Fibroblast of the aortic adventitia (primary cell): ENCODE results near the gene GLUL. TPM values are rescaled to one million over a fixed set of nuclear protein-coding genes. Genes with fewer than 3 reads are reported as not detected.

ENCODE experiments used
- DNase-seq: peaks from one replicate; pipeline ENCODE4 v3.0.0-alpha.2; 2010; ENCODE audit warnings: low read depth
- H3K4me3 ChIP-seq: 2 replicates; pipeline ENCODE4 v1.5.1; 2011; ENCODE audit warnings: low read depth, mild to moderate bottlenecking, control low read depth, low read length, moderate library complexity
- total RNA-seq: library from RNA; depleted of rRNA; stranded (reverse); fragments of >200 nt; gene quantifications from 2 replicates; pipeline ENCODE4 v1.2.3, GENCODE V29; 2012; ENCODE audit warnings: low replicate concordance
- TF ChIP-seq, protein P1 (sequence below): IDR thresholded peaks from 2 replicates; pipeline ENCODE4 v1.5.1; 2011; ENCODE audit warnings: mild to moderate bottlenecking, low read length, control low read depth, inconsistent platforms; ENCODE audit not compliant: insufficient read depth

Gene GLUL
- total RNA-seq, 1 donor: 136 TPM

DNA sequence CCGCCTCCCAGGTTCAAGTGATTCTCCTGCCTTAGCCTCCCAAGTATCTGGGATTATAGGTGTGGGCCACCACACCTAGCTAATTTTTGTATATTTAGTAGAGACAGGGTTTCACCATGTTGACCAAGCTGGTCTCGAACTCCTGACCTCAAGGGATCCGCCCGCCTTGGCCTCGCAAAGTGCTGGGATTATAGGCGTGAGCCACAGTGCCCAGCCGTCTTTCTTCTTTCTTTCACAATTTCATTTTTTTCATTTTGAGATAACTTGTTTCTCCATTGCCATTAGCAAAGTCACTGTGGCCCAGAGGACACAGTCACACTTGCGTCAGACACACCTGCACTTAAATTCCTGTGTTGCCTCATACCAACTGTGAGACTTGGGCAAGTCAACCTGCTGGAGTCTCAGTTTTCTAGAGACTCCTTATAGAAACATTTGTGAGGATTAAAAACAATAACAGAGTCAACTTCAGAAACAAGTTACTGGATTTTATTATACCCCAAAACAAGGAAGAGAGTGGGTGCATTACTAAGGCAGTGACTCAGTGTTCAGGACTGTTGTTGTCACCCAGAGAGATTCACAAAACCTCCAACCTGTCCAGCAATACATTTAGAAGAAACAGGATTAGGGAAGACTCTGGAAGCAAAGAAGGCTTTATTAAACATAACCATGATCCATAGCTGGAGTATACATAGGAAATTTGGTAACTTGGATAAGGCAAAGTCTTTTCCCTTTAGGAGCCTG, 6.2 kb upstream of the GLUL start:
- H3K4me3 ChIP-seq: no peak overlapping the region
- TF ChIP-seq, protein P1, sequence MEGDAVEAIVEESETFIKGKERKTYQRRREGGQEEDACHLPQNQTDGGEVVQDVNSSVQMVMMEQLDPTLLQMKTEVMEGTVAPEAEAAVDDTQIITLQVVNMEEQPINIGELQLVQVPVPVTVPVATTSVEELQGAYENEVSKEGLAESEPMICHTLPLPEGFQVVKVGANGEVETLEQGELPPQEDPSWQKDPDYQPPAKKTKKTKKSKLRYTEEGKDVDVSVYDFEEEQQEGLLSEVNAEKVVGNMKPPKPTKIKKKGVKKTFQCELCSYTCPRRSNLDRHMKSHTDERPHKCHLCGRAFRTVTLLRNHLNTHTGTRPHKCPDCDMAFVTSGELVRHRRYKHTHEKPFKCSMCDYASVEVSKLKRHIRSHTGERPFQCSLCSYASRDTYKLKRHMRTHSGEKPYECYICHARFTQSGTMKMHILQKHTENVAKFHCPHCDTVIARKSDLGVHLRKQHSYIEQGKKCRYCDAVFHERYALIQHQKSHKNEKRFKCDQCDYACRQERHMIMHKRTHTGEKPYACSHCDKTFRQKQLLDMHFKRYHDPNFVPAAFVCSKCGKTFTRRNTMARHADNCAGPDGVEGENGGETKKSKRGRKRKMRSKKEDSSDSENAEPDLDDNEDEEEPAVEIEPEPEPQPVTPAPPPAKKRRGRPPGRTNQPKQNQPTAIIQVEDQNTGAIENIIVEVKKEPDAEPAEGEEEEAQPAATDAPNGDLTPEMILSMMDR: no peak
- peak; percentile 4 for DNase-seq

- no peak overlapping the region for H3K4me3 ChIP-seq
- no peak for DNase-seq
- TF ChIP-seq, protein P1: no peak
Observed at GRCh38 chr1:182395906-182396305, 4.3 kb upstream of the GLUL start.

DNA sequence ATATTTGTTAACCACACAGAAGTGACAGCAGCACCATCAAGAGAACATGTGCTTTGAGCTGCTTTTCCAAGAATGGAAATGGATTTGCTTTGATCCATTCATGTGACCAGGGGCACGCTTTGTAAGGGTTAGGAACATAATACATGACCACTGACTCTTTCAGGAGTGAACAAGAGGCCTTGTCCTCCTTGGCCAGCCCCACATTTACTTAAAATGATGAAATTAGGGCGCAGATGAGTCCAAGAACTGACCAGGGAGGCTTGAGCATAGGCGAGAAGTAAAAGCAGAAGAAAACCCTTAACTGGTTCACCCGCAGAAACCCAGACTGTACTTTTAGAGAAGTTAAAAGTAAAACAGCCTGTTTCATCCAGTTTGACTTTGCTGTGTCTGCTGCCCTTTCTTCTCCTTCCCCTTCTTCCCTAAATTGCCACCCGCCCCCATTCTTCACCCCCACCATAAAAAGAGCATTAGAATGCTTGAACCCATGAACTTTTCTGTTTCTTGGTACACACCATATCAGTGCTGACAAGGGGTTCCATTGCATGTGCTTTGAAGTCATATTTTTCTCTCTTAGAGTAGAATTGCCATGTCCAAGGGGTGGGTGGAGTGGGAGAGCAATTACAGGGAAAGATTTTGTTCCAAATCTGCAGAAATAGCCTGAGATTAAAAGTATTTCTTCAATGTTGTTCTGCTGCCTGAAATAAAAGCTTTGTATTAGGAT, 2.6 kb upstream of the GLUL start:
- DNase-seq: no peak
- no peak overlapping the region for H3K4me3 ChIP-seq
- TF ChIP-seq, protein P1: no peak

DNA sequence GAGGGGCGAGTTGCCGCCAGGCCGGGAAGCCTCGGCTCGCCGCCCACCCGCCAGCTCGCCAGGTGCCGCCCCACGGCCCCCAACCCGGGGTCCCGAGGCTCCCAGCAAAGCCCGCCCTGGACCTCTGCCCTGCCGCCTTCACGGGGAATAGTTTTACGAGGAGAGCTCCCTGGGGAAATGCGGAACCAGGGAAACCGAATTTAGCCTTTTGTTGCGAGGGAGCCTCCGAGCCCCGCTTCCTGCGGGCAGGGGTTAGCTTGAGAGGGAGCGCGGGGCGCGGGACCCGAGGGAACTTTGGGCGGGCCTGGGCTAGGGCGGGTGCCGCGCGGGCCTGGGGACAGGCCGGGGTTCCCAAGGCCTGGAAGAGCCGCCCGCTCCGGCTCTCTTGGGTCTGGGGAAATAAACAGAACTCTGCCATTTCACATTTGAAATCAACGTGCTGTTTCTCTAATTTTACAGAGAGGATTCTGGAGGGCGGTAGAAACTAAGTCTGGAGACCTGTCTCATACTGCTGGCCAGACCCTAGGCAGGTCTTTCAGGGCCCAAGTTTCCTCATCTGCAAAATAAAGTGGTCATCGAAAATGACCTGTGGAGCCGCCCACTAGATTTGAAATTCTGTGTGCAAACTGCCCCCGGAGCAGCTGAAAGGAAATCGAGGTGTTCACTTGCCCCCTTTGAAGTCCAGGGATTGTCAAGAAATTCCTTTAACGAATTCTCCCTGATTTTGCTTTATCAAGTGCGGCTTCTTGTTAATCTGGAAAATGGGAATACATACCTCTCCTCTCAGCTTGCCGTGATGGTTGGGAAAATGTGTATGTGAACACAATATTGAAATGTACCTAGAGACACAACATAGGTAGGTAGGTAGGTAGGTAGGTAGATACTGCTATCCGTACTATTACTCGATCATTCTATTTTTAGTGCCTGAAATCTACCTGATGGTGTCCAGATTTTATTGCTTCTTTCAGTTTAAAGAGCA, 749 bp upstream of the GLUL start:
- peak overlapping the region; percentile 86 for H3K4me3 ChIP-seq
- peak; percentile 48 for DNase-seq
- TF ChIP-seq, protein P1: no peak

DNA sequence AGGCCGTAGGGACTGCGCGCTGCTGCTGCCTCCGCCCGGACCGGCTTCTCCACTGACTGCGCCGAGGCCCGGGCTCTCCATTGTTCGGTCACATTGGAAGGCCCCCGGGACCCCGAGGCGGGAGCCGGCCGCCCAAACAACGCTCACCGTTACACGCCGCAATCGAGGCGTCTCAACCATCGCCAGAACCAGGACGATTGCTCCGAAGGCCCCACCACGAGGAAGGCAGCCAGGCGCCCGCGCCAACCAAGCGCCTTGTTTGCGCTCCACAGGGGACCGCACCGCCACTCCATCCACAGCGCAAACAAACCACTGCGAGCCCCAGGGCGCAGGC, 595 bp downstream of the GLUL start:
- H3K4me3 ChIP-seq: peak overlapping the region; percentile 86
- TF ChIP-seq, protein P1: peak; percentile 52
- no peak for DNase-seq

- H3K4me3 ChIP-seq: peak overlapping the region; percentile 86
- TF ChIP-seq, protein P1: no peak
- DNase-seq: no peak
Observed at GRCh38 chr1:182389619-182390047, 2.0 kb downstream of the GLUL start.
